Measurements from ENCODE around the gene IPCEF1. TPM values are rescaled to one million over a fixed set of nuclear protein-coding genes. Genes with fewer than 3 reads are reported as not detected.

Gene IPCEF1
- total RNA-seq, 1 experiment from 2014 or later: 1.9 TPM

GRCh38 chr6:154292066-154292465, 64.5 kb downstream of the IPCEF1 start:
- no peak for DNase-seq
- Mint-ChIP-seq H3K4me1 (ENCODE audit: low read depth, unreplicated experiment) (peaks cover 13% of the 10 kb centered on the region), H3K27me3 (ENCODE audit: insufficient read depth, unreplicated experiment) (no peaks in the 10 kb centered on the region), H3K27ac (ENCODE audit: unreplicated experiment) (no peak overlapping the region), H3K9me3 (ENCODE audit: unreplicated experiment) (peaks cover 13% of the 10 kb centered on the region), H3K4me3 (ENCODE audit: unreplicated experiment) (no peak overlapping the region), H3K36me3 (ENCODE audit: insufficient read depth, unreplicated experiment) (no peaks in the 10 kb centered on the region)
- Histone ChIP-seq H3K4me3 (ENCODE audit: low read depth, low read length) (no peak overlapping the region), H3K4me1 (peaks cover 15% of the 10 kb centered on the region), H3K36me3 (ENCODE audit: control insufficient read depth, insufficient read depth, low read length) (no peaks in the 10 kb centered on the region), H3K9me3 (no peaks in the 10 kb centered on the region), H3K27me3 (replicated peaks; ENCODE audit: control insufficient read depth, insufficient read depth, low read length) (no peaks in the 10 kb centered on the region)
- ChIA-PET POLR2A (interaction anchor here (0.5 to 0.6 kb wide), 2 partner anchors 27 to 926 kb away, joined by 4 to 5 read pairs; no protein-coding TSS in a partner anchor), CTCF (no interaction called here)
- no TSS peak for BruUV-seq (replicated peaks)
- intact Hi-C loops (cut with micrococcal nuclease; ENCODE audit: unreplicated experiment): loop anchor here (2.0 kb wide), 1 partner anchor 51 kb away; no protein-coding TSS in a partner anchor
- TF ChIP-seq, protein P1, sequence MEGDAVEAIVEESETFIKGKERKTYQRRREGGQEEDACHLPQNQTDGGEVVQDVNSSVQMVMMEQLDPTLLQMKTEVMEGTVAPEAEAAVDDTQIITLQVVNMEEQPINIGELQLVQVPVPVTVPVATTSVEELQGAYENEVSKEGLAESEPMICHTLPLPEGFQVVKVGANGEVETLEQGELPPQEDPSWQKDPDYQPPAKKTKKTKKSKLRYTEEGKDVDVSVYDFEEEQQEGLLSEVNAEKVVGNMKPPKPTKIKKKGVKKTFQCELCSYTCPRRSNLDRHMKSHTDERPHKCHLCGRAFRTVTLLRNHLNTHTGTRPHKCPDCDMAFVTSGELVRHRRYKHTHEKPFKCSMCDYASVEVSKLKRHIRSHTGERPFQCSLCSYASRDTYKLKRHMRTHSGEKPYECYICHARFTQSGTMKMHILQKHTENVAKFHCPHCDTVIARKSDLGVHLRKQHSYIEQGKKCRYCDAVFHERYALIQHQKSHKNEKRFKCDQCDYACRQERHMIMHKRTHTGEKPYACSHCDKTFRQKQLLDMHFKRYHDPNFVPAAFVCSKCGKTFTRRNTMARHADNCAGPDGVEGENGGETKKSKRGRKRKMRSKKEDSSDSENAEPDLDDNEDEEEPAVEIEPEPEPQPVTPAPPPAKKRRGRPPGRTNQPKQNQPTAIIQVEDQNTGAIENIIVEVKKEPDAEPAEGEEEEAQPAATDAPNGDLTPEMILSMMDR (IDR thresholded peaks at IDR 0.05; ENCODE audit: insufficient read depth in 1 of 2, low read depth in 1 of 2, low read length in 1 of 2, severe bottlenecking in 1 of 2, unreplicated experiment in 1 of 2): no peak

GRCh38 chr6:154289818-154290508, 66.6 kb downstream of the IPCEF1 start:
- H3K9me3 Mint-ChIP-seq (ENCODE audit: unreplicated experiment): peaks cover 13% of the 10 kb centered on the region
- DNase-seq: no peak
- H3K4me1 Mint-ChIP-seq (ENCODE audit: low read depth, unreplicated experiment): peaks cover 13% of the 10 kb centered on the region
- H3K4me3 Mint-ChIP-seq (ENCODE audit: unreplicated experiment): no peak overlapping the region
- no peaks in the 10 kb centered on the region for H3K36me3 Mint-ChIP-seq (ENCODE audit: insufficient read depth, unreplicated experiment)
- POLR2A ChIA-PET: no interaction called here
- TF ChIP-seq, protein P1 (IDR thresholded peaks at IDR 0.05; ENCODE audit: insufficient read depth in 1 of 2, low read depth in 1 of 2, low read length in 1 of 2, severe bottlenecking in 1 of 2, unreplicated experiment in 1 of 2): no peak
- no TSS peak for BruUV-seq (replicated peaks)
- H3K4me1 ChIP-seq: peaks cover 15% of the 10 kb centered on the region
- no peaks in the 10 kb centered on the region for H3K27me3 Mint-ChIP-seq (ENCODE audit: insufficient read depth, unreplicated experiment)
- no peaks in the 10 kb centered on the region for H3K27me3 ChIP-seq (replicated peaks; ENCODE audit: control insufficient read depth, insufficient read depth, low read length)
- H3K36me3 ChIP-seq (ENCODE audit: control insufficient read depth, insufficient read depth, low read length): no peaks in the 10 kb centered on the region
- CTCF ChIA-PET: interaction anchor here (0.7 kb wide), 1 partner anchor 12 kb away, joined by 5 read pairs; no protein-coding TSS in a partner anchor
- no peak overlapping the region for H3K4me3 ChIP-seq (ENCODE audit: low read depth, low read length)
- no peaks in the 10 kb centered on the region for H3K9me3 ChIP-seq
- intact Hi-C loops (cut with micrococcal nuclease; ENCODE audit: unreplicated experiment): no loop called here
- no peak overlapping the region for H3K27ac Mint-ChIP-seq (ENCODE audit: unreplicated experiment)

DNA sequence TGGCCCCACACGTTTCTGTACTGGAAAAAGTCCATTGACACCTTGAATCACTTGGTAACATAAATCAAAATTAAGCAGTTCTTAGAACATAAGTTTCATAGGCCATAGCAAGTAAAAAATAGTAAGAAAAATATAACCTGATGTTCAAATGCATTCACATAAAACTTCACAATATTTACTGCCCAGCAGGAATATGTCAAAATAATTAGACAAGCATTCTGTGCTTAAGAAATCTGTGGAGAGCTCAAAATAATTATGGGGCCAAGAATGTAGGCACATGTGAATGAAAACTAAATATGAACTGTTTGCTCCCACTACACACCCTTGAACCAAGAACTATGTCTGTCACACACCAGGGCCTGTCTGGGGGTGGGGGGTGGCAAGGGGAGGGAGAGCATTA, 70.8 kb downstream of the IPCEF1 start:
- Mint-ChIP-seq H3K4me3 (ENCODE audit: unreplicated experiment) (no peak overlapping the region), H3K27me3 (ENCODE audit: insufficient read depth, unreplicated experiment) (no peaks in the 10 kb centered on the region), H3K9me3 (ENCODE audit: unreplicated experiment) (peaks cover 13% of the 10 kb centered on the region), H3K36me3 (ENCODE audit: insufficient read depth, unreplicated experiment) (no peaks in the 10 kb centered on the region), H3K4me1 (ENCODE audit: low read depth, unreplicated experiment) (no peaks in the 10 kb centered on the region), H3K27ac (ENCODE audit: unreplicated experiment) (no peak overlapping the region)
- intact Hi-C loops (cut with micrococcal nuclease; ENCODE audit: unreplicated experiment): no loop called here
- POLR2A ChIA-PET: no interaction called here
- Histone ChIP-seq H3K9me3 (no peaks in the 10 kb centered on the region), H3K4me3 (ENCODE audit: low read depth, low read length) (no peak overlapping the region), H3K36me3 (ENCODE audit: control insufficient read depth, insufficient read depth, low read length) (no peaks in the 10 kb centered on the region), H3K27me3 (replicated peaks; ENCODE audit: control insufficient read depth, insufficient read depth, low read length) (no peaks in the 10 kb centered on the region), H3K4me1 (no peaks in the 10 kb centered on the region)
- no peak for DNase-seq
- CTCF ChIA-PET: no interaction called here
- no TSS peak for BruUV-seq (replicated peaks)
- TF ChIP-seq, protein P1 (IDR thresholded peaks at IDR 0.05; ENCODE audit: insufficient read depth in 1 of 2, low read depth in 1 of 2, low read length in 1 of 2, severe bottlenecking in 1 of 2, unreplicated experiment in 1 of 2): no peak
